LNCAP (cell line): ENCODE data around the gene ZNF639.
A peak's percentile ranks its signal among the peaks of the same experiment; 100 is the strongest.

ENCODE experiments used
- TF ChIP-seq, protein P1 (sequence below): fragments of 450-650 bp; IDR thresholded peaks from 2 replicates; pipeline ENCODE4 v1.5.1; 2017; ENCODE audit warnings: mild to moderate bottlenecking

ZNF639 gene, protein sequence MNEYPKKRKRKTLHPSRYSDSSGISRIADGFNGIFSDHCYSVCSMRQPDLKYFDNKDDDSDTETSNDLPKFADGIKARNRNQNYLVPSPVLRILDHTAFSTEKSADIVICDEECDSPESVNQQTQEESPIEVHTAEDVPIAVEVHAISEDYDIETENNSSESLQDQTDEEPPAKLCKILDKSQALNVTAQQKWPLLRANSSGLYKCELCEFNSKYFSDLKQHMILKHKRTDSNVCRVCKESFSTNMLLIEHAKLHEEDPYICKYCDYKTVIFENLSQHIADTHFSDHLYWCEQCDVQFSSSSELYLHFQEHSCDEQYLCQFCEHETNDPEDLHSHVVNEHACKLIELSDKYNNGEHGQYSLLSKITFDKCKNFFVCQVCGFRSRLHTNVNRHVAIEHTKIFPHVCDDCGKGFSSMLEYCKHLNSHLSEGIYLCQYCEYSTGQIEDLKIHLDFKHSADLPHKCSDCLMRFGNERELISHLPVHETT

DNA sequence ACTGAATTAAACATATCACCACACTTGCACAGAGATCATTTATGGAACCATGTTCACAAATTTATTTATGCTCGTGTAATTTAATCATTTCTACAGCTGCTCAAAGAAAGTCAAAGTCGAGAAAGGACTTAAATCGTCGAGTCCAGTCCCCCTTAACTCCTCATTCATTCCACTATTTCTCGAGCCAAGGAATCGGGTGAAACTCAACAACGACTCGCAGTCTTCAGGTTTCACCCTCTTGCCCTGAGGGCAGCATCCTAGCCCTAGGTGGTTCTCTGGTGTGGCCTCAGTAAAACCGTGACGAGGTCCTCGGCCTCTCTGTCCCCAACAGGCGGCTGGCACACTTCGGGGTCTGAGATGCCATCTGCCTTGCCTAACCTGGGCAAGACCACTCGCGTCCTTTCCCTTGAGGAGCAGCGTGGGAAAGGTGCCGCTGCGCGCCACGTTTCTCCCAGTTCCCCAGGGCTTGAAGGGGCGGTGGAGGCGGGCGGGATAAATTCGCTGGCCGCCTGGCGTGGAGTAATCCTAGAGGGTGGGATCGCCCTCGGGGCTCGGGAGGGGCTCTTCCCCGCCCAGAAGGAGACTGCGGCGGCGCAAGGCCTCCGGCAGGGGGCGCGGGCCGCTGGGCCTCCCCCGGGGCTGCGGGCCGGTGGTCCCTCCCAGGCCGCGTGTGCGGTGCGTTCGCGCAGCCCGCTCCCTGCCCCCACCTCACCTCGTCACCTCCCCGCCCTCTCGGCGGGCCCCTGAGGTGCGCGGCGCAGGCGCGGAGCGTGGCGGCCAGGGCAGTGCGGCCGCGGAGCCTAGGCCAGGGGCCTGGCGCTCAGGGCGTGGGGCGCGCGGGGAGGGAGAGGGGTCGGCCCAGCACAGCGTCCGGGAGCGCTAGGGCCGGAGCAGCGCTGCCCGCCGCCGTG is at the start of gene ZNF639:
TSS of gene ZNF639 (plus strand) at position 746 of the 911 bp plus-strand sequence. CDS start 5,263 bp downstream, outside the sequence.
- TF ChIP-seq, protein P1, sequence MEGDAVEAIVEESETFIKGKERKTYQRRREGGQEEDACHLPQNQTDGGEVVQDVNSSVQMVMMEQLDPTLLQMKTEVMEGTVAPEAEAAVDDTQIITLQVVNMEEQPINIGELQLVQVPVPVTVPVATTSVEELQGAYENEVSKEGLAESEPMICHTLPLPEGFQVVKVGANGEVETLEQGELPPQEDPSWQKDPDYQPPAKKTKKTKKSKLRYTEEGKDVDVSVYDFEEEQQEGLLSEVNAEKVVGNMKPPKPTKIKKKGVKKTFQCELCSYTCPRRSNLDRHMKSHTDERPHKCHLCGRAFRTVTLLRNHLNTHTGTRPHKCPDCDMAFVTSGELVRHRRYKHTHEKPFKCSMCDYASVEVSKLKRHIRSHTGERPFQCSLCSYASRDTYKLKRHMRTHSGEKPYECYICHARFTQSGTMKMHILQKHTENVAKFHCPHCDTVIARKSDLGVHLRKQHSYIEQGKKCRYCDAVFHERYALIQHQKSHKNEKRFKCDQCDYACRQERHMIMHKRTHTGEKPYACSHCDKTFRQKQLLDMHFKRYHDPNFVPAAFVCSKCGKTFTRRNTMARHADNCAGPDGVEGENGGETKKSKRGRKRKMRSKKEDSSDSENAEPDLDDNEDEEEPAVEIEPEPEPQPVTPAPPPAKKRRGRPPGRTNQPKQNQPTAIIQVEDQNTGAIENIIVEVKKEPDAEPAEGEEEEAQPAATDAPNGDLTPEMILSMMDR: peak; percentile 72

DNA sequence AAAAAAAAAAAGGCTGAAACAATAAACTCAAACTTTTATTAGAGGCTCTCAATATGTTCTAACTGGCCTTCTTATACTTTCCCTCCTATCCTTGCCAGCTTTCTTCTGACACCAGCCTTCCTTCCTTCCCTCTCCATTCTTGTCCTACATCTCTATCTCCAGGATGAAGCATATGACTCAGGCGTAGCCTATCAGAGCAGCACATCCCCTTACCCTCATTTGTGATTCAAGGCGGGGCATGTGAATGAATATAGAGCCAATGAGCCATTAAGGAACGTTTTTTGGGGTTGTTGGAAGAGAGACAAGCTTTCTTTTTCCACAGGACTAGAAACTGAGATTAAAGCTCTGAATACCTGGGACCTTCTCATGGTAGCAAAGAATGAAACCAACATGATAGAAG is 46.8 kb upstream of the ZNF639 start:
- TF ChIP-seq, protein P1: no peak

DNA sequence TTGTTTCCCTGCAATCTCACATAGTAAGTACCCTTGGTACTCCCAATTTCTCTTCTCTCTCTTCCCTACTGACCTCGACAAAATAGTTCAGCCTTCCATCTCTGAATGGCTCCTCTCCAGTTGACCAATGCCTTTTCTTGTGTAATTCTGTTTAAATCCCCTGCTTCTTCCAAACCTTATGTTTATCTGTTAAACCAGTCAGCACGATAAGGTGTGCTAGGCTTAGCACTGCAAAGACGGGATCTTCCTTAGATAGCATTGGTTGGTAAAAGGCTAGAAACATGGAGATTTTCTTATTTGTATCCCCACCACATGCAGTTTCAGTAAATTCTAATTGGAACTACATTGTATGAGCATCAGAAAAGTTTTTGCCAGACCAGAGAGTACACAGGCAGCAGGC is 46.1 kb upstream of the ZNF639 start:
- TF ChIP-seq, protein P1: no peak

DNA sequence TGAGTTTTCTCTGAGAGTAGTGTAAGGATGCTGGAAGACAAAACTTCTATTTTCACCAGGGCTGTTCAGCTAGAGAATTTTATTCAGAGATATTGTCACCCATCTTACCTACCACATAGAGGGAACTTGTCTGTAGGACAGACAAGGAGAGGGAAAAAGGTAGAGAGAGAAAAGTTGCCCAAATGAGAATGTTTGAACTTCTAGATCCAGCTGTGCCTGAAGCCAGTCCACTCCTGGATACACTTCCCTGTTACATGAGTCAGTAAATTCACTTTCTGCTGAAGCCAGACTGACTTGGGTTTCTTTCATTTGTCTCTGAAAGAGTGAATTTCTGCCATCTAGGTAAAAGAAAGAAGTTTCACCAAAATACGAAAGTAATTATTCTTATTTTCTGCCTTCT is 44.7 kb upstream of the ZNF639 start:
- TF ChIP-seq, protein P1: no peak

DNA sequence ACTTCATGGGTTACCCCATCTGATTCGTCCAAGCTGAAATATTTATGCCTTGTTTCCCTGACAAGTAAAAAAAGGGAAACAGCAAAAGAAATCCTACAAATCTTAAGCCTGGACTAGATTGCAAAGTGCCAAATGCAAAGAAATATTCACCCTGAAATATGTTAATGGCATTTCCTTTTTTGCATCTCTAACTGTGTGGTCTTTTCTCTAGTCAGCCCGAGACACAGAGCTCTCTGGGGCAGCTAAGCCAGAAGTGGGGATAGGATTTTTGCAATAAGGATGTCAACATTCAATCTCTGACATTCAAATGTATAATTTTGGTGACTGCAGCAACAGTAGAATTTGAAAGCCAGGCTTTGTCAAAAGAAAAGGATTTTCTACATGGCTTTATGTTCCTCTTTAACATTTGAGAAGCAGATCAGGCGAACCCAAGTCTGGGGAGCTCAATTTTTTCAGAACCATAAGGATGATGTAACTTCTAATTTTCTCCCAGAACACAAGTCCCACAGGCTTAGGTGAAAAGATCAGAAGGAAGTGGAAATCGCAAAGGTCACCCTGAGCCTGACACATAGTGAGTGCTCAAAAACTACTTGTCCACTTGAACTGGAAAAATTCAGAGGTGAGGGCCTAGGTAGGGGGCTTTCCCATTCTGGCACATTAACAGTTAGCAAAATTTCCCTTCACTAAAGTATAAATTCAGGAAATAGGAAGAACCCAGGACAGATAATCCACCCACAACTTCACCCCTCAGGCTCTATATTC is 43.7 kb upstream of the ZNF639 start:
- TF ChIP-seq, protein P1: no peak

DNA sequence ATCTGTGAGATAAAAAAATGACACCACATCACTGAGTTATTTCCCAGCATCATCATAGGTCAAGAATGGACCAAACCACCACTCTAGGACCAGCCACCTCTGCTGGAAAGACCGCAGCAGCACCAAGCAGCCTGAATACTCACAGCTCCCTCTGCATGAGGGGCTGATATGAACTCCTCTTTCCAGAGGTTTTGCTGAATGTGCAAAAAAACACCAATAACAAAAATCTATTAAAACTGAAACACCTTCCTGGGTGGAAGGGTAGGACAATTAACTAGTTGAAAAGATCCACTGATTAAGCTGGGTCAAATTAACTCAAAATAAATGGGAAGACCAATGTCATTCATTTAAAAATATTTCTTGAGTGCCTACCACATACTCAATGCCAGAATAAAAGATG is 43.0 kb upstream of the ZNF639 start:
- TF ChIP-seq, protein P1: no peak

DNA sequence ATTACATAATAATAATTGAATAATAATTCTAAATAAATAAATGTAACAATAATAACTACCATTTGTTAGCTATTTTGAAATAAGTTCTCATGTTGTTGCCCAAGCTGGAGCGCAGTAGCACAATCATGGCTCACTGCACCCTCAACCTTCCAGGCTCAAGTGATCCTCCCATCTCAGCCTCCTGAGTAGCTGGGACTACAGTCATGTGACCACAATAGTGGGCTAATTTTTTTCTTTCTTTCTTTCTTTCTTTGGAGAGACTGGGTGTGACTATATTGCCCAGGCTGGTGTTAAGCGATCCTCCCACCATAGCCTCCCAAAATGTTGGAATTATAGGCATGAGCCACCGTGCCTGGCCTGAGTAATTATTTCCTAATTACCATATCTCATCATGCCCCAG is 41.0 kb upstream of the ZNF639 start:
- TF ChIP-seq, protein P1: no peak
